GM15510 (cell line): Measurements from ENCODE around the gene GASK1A.

Experiments used
- POLR2A ChIP-seq: IDR thresholded peaks from 3 replicates; pipeline ENCODE4 v1.6.1; 2011; ENCODE audit warnings: borderline replicate concordance; ENCODE audit not compliant: insufficient read length; ENCODE audit errors: extremely low read depth

GASK1A gene

DNA sequence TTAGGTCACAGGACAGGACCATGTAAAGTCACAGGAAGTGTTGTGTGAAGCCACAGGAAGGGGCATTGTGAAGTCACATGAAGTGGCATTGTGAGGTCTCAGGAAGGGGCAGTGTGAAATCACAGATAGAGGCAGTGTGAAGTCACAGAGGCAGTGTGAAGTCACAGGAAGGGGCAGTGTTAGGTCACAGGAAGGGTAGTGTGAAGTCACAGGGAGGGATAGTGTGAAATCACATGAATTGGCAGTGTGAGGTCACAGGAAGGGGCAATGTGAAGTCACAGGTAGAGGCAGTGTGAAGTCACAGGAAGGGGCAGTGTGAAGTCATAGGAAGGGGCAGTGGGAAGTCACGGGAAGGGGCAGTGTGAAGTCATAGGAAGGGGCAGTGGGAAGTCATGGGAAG, 37.9 kb downstream of the GASK1A start:
- TF ChIP-seq POLR2A, result no peak

DNA sequence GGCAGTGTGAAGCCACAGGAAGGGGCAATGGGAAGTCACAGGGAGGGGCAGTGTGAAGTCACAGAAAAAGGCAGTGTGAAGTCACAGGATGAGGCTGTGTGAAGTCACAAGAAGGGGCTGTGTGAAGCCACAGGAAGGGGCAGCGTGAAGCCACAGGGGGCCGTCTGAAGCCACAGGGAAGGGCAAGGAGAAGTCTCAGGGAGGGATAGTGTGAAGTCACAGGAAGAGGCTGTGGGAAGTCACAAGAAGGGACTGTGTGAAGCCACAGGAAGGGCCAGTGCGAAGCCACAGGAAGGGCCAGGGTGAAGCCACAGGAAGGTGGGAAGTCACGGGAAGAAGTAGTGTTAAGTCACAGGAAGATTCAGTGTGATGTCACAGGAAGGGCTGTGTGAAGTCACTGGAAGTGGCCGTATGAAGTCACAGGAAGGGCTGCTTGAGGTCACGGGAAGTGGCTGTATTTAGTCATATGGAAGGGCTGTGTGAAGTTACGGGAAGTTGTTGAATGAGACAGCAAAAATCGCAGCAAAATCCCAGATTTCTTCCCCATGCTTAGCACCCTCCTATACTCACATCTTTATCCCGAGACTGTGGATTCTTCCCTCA, 38.6 kb downstream of the GASK1A start:
- TF ChIP-seq POLR2A, result no peak

DNA sequence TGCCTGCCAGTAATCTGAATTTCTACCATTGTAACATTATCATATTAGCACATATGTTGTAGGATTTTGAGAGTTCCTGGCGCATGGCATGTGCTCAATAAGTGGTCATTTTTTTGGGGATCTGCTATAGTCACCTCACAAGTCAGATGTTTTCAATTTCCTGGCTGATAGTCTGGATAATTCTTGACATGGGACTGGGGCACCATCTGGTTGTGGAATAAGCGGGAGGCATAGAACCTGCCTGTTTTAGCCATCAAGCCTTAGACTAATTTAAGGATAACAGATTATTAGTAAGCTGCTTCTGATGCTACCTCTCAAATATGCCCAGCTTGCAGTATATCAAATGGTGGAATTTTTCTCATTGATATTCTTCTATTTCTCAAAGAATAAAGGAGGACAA, 39.1 kb downstream of the GASK1A start:
- no peak for TF ChIP-seq POLR2A

DNA sequence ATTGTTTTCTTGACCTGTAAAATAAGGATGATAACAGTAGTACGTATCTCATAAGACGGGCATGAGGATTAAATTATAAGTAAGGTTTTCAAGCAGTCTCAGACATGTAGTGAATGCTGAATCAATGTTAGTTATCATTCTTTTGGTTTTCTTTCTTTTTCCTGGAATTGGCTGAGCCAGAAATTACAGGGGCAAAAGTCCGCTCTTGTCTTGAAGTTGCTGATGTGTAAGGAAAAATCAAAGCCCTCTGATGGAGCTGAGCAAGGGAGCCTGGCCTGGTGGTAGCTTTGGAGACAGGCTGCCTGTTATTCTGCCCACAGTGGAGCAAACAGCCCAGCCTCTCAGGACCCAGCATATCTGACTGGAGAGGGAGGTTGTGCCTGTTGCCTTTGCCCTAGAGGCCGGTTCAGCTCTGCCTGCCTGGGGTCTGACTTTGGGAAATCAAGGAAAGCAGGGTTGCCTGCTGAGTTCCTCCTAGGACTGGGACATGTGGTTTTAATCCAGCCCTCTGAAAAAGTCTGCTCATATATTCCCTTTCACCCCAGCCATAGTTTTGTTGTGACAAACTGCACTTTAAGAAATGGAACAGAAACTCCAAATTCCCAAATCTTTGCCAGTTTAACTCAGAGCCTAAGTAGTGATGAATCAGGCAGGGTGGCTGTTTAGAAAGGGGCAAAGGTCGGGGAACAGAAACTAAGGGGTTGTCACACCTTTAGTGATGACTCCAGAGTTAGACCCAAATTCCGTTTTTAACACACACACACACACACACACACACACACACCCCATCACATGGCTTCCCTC, 40.1 kb downstream of the GASK1A start:
- no peak for TF ChIP-seq POLR2A

DNA sequence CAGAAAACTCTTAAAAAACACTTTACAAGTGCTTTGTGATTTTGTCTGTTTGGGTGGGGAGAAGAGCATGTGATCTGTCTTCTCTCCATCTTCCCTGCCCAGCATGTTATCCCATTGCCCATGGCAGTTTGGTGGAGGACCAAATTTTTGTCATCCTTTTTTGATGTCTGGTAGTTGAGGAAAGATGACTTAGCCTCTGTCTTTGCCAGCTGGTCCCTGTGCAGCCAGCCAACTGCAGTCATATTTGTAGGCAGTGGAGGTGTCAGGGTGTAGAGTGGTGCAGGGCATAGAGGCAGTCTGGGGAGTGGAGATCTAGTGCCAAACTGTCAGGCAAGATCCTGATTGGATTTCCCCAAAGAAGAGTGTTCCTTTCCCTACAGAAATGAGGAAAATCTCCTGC, 40.7 kb downstream of the GASK1A start:
- no peak for TF ChIP-seq POLR2A

DNA sequence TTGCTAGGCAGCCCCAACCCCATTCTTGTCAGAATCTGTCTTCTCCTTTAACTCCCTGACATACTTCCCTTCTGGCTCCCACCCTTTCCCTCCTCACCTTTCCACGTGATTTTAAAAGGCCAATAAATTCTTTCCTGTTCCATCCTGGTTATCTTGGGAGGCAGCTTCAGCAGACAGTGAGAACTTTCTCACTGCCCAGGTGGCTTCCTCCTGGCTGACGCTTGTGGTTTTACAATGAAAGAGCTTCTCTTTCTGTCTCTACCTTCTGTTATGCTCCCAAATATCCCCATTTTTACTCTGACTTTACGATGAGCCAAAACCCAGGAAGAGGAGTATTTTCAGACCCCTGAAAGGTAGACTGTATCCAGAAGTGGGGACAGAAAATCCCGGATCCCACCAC, 42.1 kb downstream of the GASK1A start:
- TF ChIP-seq POLR2A, result no peak

DNA sequence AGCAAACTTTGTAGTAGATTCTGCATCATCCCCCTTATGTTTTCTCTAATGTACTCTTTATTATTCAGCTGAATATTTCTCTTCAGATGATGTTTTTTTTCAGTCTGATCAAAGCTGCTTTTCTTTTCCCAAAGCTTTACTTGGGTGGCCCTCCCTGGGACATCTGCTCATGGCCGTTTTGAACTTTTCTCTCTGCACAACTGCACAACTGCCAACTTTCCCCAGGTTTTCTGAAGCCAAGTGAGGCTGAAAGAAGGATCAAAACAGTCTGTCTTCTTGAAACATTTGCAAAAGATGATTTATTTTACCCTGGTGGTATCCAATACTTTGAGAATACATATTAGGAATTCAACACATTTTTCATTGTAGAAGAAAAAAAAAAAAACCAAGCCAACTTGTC, 43.0 kb downstream of the GASK1A start:
- TF ChIP-seq POLR2A, result no peak

DNA sequence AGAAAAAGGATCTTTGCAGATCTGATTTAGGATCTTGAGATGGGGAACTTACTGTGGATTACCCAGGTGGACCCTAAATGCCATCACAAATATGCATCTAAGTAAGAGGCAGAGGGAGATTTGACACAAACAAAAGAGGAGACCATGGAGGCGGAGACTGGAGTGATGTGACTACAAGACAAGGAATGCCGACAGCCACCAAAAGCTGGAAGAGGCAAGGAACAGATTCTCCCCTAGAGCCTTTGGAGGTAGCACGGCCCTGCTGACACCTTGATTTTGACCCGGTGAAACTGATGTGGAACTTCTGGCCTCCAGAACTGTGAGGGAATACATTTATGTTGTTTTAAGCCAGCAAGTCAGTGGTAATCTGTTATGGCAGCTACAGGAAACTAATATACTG, 44.0 kb downstream of the GASK1A start:
- TF ChIP-seq POLR2A, result no peak

DNA sequence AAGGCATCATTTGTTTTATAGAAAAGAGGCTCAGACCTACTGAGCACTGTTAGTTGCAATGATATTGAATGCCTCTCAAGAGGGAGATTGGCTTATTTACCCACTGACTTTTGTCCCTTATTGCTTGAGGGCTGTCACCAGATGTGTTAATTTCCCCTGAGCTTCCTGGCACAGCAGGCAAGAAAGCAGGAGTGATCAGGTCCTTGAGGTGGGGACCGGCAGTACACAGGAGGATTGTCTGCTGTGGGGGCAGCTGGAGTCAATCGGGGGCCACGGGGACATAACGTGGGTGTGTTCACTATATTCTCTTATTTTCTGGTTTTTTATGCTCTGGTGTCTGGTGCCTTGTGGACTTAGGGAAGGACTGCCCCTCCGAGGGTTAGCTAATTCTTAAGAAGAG, 44.6 kb downstream of the GASK1A start:
- no peak for TF ChIP-seq POLR2A

DNA sequence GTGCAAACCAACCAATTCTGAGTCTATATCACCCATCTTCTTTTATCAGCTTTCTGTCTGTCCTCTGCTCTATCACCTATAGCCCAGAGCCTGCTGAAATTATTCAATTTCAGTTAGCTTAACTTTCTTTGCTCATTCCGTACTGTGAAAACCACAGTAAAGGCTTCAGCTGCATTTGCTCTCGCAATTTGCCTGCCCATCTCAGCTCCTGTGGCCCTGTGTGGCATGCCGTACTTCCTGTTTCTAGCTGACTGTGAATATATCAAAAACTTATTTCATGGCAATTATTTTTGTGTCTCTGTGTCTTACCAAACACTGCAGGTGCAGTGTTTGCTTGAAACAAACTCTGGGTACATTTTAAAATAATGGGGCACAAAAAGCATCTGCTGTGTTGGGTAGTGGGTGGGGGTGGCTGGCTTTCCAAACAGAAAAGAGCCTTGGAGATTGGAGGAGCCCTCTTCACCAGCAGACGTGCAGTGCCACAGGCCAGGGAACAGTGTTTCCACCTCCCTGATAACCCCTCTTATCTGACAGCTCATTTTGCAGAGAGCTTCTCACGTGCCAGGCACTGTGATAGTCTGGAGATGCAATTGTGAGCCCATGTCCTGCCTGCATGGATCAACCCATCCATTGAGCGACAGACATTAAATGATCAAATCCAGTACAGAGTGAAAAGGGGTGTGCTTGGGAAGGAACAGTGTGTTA, 45.2 kb downstream of the GASK1A start:
- TF ChIP-seq POLR2A, result no peak

DNA sequence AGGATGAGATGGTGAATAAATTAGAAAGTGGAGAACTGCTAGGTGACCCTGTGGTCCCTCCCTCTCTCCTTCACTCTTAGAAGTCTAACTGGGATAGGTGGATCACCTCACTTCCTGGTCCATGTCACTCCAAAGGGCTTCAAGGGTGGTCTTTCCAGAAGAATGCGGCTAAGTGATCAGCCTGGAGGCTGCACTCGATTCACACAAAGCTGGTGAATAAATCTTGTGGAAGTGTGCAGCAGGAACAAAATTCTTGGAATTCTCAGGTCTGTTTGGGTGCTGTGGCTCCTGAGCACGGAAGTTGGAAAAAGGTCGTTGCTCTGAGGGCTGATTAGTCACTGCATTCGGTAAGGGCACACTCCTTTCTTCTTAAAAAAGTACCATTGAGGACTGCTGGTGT, 46.3 kb downstream of the GASK1A start:
- TF ChIP-seq POLR2A, result no peak

DNA sequence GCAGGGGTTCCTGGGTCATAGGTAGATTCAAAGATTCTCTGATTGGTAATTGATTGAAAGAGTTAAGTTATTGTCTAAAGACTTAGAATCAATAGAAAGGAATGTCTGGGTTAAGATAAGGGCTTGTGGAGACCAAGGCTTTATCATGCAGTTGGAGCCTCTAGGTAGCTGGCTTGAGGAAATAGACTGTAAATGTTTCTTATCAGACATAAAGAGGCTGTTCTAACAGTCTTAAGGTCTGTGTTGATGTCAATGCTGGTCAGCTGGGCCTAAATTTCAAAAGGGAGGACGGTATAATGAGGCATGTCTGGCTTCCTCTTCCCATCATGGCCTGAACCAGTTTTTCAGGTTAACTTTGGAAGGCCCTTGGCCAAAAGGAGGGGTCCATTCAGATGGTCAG, 48.9 kb downstream of the GASK1A start:
- no peak for TF ChIP-seq POLR2A

DNA sequence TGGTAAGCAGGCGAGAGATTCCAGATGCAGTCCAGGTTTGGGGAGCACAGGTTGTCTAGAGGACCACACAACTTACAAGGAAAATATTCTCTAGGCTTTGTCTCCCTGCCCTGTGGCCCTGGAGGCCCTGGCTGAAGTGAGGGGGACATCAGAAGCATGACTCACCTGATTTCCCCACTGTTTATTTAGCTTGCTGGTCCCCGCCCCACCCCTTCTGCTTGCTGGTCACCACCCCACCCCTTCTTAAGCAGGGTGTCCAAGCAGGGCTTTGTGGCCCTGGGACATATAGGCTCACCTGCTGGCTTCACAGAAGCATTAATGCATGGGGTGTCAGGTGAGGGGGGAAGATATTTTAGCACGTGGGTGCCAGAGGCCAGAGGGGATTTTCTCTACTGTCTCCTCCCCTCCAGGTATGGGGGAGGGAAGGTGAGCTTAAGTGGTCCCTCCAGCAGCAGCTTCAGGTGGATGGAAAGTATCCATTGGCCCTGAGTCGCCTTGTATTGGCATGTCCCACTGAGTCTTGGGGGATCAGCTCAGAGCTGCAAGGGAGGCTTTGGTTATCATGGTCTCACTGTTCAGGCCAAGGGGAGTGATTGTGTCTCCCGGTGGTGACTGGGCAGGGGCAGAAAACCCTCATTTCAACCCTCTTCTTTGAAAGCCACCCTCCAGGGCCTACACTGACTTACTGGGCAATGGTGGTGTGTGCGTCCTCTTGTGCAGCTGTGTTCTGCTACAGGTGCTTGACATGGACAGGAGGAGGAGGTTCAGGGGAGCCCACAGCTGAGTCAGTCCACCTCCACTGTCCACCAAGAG, 49.8 kb downstream of the GASK1A start:
- no peak for TF ChIP-seq POLR2A

DNA sequence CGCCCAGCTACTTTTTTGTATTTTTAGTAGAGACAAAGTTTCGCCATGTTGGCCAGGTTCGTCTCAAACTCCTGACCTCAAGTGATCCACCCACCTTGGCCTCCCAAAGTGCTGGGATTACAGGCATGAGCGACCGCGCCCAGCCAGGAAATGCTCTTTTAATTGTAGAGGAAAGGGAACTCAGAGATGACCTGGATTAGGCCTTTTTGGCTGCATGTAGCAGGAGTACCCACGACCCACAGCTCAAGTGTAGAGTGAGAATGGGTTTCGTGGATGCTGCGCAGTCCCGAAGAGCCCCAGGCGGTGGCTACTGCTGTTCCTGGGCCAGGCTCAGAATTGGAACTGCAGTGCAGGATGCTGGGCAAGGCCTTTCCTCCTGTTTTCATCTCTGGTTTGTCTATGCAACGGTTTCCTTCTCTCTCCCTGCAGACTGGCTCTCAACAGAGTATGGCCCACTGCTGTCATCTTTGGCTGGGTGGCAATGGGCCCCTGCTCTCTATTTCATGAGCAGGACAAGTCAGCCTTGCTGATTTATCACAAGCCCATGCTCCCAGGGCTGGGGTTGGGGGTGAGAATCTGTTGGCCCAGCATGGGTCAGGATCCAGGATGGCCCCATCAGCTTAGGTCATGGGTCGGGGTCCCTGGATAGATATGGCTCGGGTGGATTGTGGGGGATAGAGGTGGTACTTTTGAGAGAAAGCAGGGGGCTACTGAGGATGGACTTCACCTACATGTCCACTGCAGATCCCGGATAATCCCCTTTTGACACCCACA, 51.2 kb downstream of the GASK1A start:
- no peak for TF ChIP-seq POLR2A
